T-cell (primary cell): ENCODE measurements around the gene CRACR2B. TPM values are rescaled to one million over a fixed set of nuclear protein-coding genes. Genes with fewer than 3 reads are reported as not detected.
A peak's percentile ranks its signal among the peaks of the same experiment; 100 is the strongest.

Experiments
- ATAC-seq, 4 experiments: fragments of 200-7000 bp in 3 of 4; fragments of 150-1000 bp in 1 of 4; cut with Tn5 transposase; replicated peaks in 1 of 4; 1 replicate in 3 of 4; 2 replicates in 1 of 4; pipeline ENCODE4 v1.10.0; 2021; ENCODE audit warnings: moderate library complexity in 3 of 4, mild to moderate bottlenecking in 2 of 4, moderate number of reproducible peaks in 1 of 4
- CTCF ChIA-PET, 2 donors: fragments of 300-600 bp; sonication (Branson Sonifier 250); formaldehyde crosslinking; loops; one replicate each; lab custom pipeline; 2022; ENCODE audit warnings: antibody characterized with exemption in 2 of 2; lab: Charles Lee
- POLR2A ChIA-PET, 2 donors: fragments of 300-600 bp; sonication (Branson Sonifier 250); formaldehyde crosslinking; loops; one replicate each; lab custom pipeline; 2022; ENCODE audit warnings: antibody characterized with exemption in 2 of 2; lab: Charles Lee
- DNase-seq, 35 experiments: peaks; one replicate each; pipeline versions ENCODE4 v3.0.0 to v3.0.0-alpha.2; 2013 to 2023
- H3K27ac ChIP-seq: one replicate; pipeline ENCODE4 v1.5.1; 2013; ENCODE audit warnings: low read length
- H3K27me3 ChIP-seq, 2 experiments: replicated peaks in 1 of 2; 1 replicate in 1 of 2; 2 replicates in 1 of 2; pipeline versions ENCODE4 v1.6.1 to v1.7.0; 2013; ENCODE audit warnings: low read length in 1 of 2, mixed read lengths in 1 of 2; ENCODE audit not compliant: control insufficient read depth in 2 of 2, insufficient read depth in 2 of 2; ENCODE audit errors: extremely low read depth in 1 of 2
- H3K36me3 ChIP-seq, 2 donors: 1 replicate in 1 of 2; 2 replicates in 1 of 2; pipeline versions ENCODE4 v1.6.1 to v1.7.0; 2013; ENCODE audit warnings: low read length in 1 of 2; ENCODE audit not compliant: control insufficient read depth in 2 of 2, insufficient read depth in 1 of 2; ENCODE audit errors: extremely low read depth in 1 of 2
- H3K4me1 ChIP-seq, 2 experiments: 1 replicate in 1 of 2; 2 replicates in 1 of 2; pipeline versions ENCODE4 v1.6.1 to v1.7.0; 2013; ENCODE audit warnings: low read length in 2 of 2, mixed read lengths in 1 of 2; ENCODE audit not compliant: insufficient read depth in 2 of 2, control insufficient read depth in 1 of 2; ENCODE audit errors: extremely low read depth in 1 of 2
- H3K4me3 ChIP-seq, 2 donors: 1 replicate in 1 of 2; 2 replicates in 1 of 2; pipeline versions ENCODE4 v1.5.1 to v1.7.0; 2013; ENCODE audit warnings: mild to moderate bottlenecking in 2 of 2, low read length in 1 of 2, moderate library complexity in 1 of 2; ENCODE audit not compliant: control insufficient read depth in 1 of 2; ENCODE audit errors: extremely low read depth in 1 of 2
- H3K9me3 ChIP-seq: 2 replicates; pipeline ENCODE4 v1.7.0; 2013
- H3K27ac Mint-ChIP-seq, 2 donors: one replicate each; pipeline ENCODE4 v1.8.0; 2020 to 2021; ENCODE audit warnings: mild to moderate bottlenecking in 2 of 2, mixed read lengths in 2 of 2
- H3K27me3 Mint-ChIP-seq, 2 donors: one replicate each; pipeline ENCODE4 v1.8.0; 2021 to 2022; ENCODE audit warnings: mixed read lengths in 2 of 2
- H3K36me3 Mint-ChIP-seq: one replicate; pipeline ENCODE4 v1.8.0; 2021; ENCODE audit warnings: mixed read lengths
- H3K4me1 Mint-ChIP-seq, 3 donors: one replicate each; pipeline ENCODE4 v1.8.0; 2020 to 2022; ENCODE audit warnings: mixed read lengths in 3 of 3, mild to moderate bottlenecking in 1 of 3
- H3K4me3 Mint-ChIP-seq, 3 donors: one replicate each; pipeline ENCODE4 v1.8.0; 2020 to 2022; ENCODE audit warnings: mild to moderate bottlenecking in 3 of 3, mixed read lengths in 3 of 3, moderate library complexity in 3 of 3
- H3K9me3 Mint-ChIP-seq, 3 donors: one replicate each; pipeline ENCODE4 v1.8.0; 2020 to 2022; ENCODE audit warnings: mixed read lengths in 3 of 3
- WGBS: methylation state at CpG from one replicate; pipeline ENCODE4 v1.1.5; 2013; ENCODE audit warnings: missing lambda C conversion rate; ENCODE audit not compliant: insufficient coverage; 5-methylcytosine and 5-hydroxymethylcytosine counted together
- total RNA-seq, 35 experiments: library from RNA in 6 of 35; stranded (reverse) in 6 of 35; fragments of 120-200 nt in 1 of 35; gene quantifications; one replicate each; pipeline versions ENCODE4 v1.2.1 to v1.2.4 and lab custom pipeline; 2013 to 2026

The CRACR2B gene
- total RNA-seq, 5 donors from 2014 or later (not counting 1 experiment from before 2014, with no cell fraction given) = 1.4 to 2.9 (median 1.5) TPM

GRCh38 chr11:786235-787083 is 41.3 kb upstream of the CRACR2B start:
- H3K27me3 ChIP-seq = peaks cover 0 to 30% of the 10 kb centered on the region in 2 experiments
- ATAC-seq (no peak), DNase-seq (no peak)
- Mint-ChIP-seq H3K27me3 (peaks cover 0 to 7% of the 10 kb centered on the region in 2 donors), H3K27ac (no peak overlapping the region), H3K4me3 (no peak overlapping the region), H3K4me1 (peaks cover 0 to 11% (median 6%) of the 10 kb centered on the region in 3 donors), H3K9me3 (no peaks in the 10 kb centered on the region), H3K36me3 (peaks cover 3% of the 10 kb centered on the region)
- no peak overlapping the region for H3K4me3 ChIP-seq
- H3K36me3 ChIP-seq = peaks cover 0 to 4% of the 10 kb centered on the region in 2 donors
- ChIA-PET POLR2A (no interaction called here), CTCF (no interaction called here)
- no peak overlapping the region for H3K27ac ChIP-seq
- no peaks in the 10 kb centered on the region for H3K9me3 ChIP-seq
- H3K4me1 ChIP-seq = peaks cover 2 to 26% of the 10 kb centered on the region in 2 experiments
- 87% methylated on average over 23 of the region's 24 CpGs for WGBS

DNA sequence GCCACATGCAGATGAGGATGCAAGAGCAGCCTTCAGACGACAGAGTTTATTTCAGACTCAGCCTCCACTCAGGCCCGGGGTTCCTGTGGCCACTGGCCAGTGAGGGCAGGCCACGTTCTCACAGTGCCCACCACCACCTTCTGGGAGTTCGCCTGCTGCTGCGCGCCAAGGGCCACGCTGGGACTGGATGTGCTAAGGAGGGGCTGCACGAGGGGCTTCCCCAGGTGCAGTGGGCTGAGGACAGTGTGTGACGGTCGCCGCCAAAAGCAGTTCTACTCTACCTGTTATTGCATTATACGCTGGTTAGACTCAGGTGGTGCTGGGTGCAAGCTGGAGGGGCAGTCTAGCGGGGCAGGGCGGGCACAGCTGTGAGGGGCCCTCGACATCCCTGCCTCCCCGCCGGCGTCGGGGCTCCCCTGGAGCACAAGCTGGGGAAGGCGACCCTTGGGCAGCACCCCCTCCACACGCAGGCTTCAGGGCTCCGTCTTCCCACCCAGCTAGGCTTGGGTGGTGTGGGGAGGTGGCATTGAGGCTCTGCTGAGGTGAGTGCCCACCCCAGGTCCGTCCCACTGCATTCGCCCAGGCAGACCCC is 40.5 kb upstream of the CRACR2B start:
- no peak overlapping the region for H3K27ac ChIP-seq
- DNase-seq (no peak), ATAC-seq (no peak)
- no peak overlapping the region for H3K27ac Mint-ChIP-seq
- H3K4me3 Mint-ChIP-seq = no peak overlapping the region
- peaks cover 2 to 25% of the 10 kb centered on the region in 2 experiments for H3K4me1 ChIP-seq
- POLR2A ChIA-PET = no interaction called here
- H3K9me3 Mint-ChIP-seq = no peaks in the 10 kb centered on the region
- H3K36me3 ChIP-seq = peaks cover 0 to 11% of the 10 kb centered on the region in 2 donors
- H3K36me3 Mint-ChIP-seq = peaks cover 3% of the 10 kb centered on the region
- WGBS = 84% methylated on average over 14 of the region's 24 CpGs
- CTCF ChIA-PET = no interaction called here
- H3K4me1 Mint-ChIP-seq = peaks cover 0 to 11% (median 5%) of the 10 kb centered on the region in 3 donors
- no peaks in the 10 kb centered on the region for H3K9me3 ChIP-seq
- H3K27me3 Mint-ChIP-seq = peaks cover 0 to 7% of the 10 kb centered on the region in 2 donors
- H3K4me3 ChIP-seq = no peak overlapping the region
- peaks cover 0 to 30% of the 10 kb centered on the region in 2 experiments for H3K27me3 ChIP-seq

GRCh38 chr11:788009-788640 is 39.6 kb upstream of the CRACR2B start:
- CTCF ChIA-PET = no interaction called here
- H3K27me3 Mint-ChIP-seq = peaks cover 0 to 7% of the 10 kb centered on the region in 2 donors
- no peaks in the 10 kb centered on the region for H3K9me3 Mint-ChIP-seq
- Histone ChIP-seq H3K27me3 (peaks cover 0 to 30% of the 10 kb centered on the region in 2 experiments), H3K4me3 (no peak overlapping the region), H3K4me1 (peaks cover 2 to 23% of the 10 kb centered on the region in 2 experiments), H3K9me3 (no peaks in the 10 kb centered on the region), H3K27ac (no peak overlapping the region), H3K36me3 (peaks cover 4 to 17% of the 10 kb centered on the region in 2 donors)
- H3K36me3 Mint-ChIP-seq = peaks cover 3% of the 10 kb centered on the region
- POLR2A ChIA-PET = no interaction called here
- H3K4me3 Mint-ChIP-seq = no peak overlapping the region
- 58% methylated on average over 27 of the region's 28 CpGs for WGBS
- H3K27ac Mint-ChIP-seq = no peak overlapping the region
- no peak for DNase-seq
- peaks cover 0 to 11% (median 5%) of the 10 kb centered on the region in 3 donors for H3K4me1 Mint-ChIP-seq
- peak in 2 of 4 experiments; percentile 19 to 21 for ATAC-seq

- WGBS = 60% methylated on average over 21 of the region's 31 CpGs
- peaks cover 2 to 28% of the 10 kb centered on the region in 2 experiments for H3K4me1 ChIP-seq
- Mint-ChIP-seq H3K4me1 (peaks cover 0 to 10% (median 5%) of the 10 kb centered on the region in 3 donors), H3K27ac (no peak overlapping the region), H3K4me3 (peak overlapping the region in 1 of 3 donors; percentile 21), H3K27me3 (peaks cover 0 to 7% of the 10 kb centered on the region in 2 donors), H3K9me3 (no peaks in the 10 kb centered on the region), H3K36me3 (peaks cover 3% of the 10 kb centered on the region)
- no peak overlapping the region for H3K27ac ChIP-seq
- H3K27me3 ChIP-seq = peaks cover 0 to 33% of the 10 kb centered on the region in 2 experiments
- H3K9me3 ChIP-seq = no peaks in the 10 kb centered on the region
- ChIA-PET POLR2A (interaction anchor here in 1 of 2 donors (0.6 kb wide), 1 partner anchor 20 kb away, joined by 3 read pairs; the partner anchor contains the start of gene RPLP2), CTCF (interaction anchor here in 1 of 2 donors (0.6 kb wide), 1 partner anchor 308 kb away, joined by 4 read pairs; no protein-coding TSS in a partner anchor)
- DNase-seq (no peak), ATAC-seq (no peak)
- peaks cover 6 to 26% of the 10 kb centered on the region in 2 donors for H3K36me3 ChIP-seq
- H3K4me3 ChIP-seq = no peak overlapping the region
These were observed 38.5 kb upstream of the CRACR2B start for GRCh38 chr11:788953-789940.

GRCh38 chr11:789943-790342 is 37.8 kb upstream of the CRACR2B start, which contains the start of gene CEND1:
Gene CEND1 (minus strand): TSS chr11:790090. CDS start chr11:788576, 1,514 bp downstream.
- no peak within 1 kb of the TSS for H3K4me3 ChIP-seq
- CTCF ChIA-PET = no interaction called here

More at GRCh38 chr11:789943-790342, 37.8 kb upstream of the CRACR2B start, which contains the start of gene CEND1:
- peaks cover 3% of the 10 kb centered on the region for H3K36me3 Mint-ChIP-seq
- Histone ChIP-seq H3K36me3 (peaks cover 6 to 26% of the 10 kb centered on the region in 2 donors), H3K27me3 (peaks cover 0 to 33% of the 10 kb centered on the region in 2 experiments), H3K4me1 (peaks cover 2 to 35% of the 10 kb centered on the region in 2 experiments), H3K9me3 (no peaks in the 10 kb centered on the region), H3K27ac (no peak within 1 kb of the TSS)
- peaks cover 0 to 7% of the 10 kb centered on the region in 2 donors for H3K27me3 Mint-ChIP-seq
- peaks cover 0 to 10% (median 5%) of the 10 kb centered on the region in 3 donors for H3K4me1 Mint-ChIP-seq
- peak within 1 kb of the TSS in 1 of 3 donors; percentile 21 for H3K4me3 Mint-ChIP-seq
- H3K9me3 Mint-ChIP-seq = no peaks in the 10 kb centered on the region
- POLR2A ChIA-PET = interaction anchor here in 1 of 2 donors (0.6 kb wide), 1 partner anchor 20 kb away, joined by 3 read pairs; the partner anchor contains the start of gene RPLP2
- ATAC-seq (peak; percentile 44 to 63 (median 48)), DNase-seq (peak in 3 of 35 experiments; percentile 24 to 63 (median 29))
- H3K27ac Mint-ChIP-seq = no peak within 1 kb of the TSS
- 5% methylated on average over 22 of the region's 44 CpGs for WGBS
